ENCODE measurements around the gene CEP72.
"Not testable (repeated sequence)": the region's sequence is repeated elsewhere in the genome, so short reads cannot be mapped to it uniquely, and the experiment has no call there.

The CEP72 gene

DNA sequence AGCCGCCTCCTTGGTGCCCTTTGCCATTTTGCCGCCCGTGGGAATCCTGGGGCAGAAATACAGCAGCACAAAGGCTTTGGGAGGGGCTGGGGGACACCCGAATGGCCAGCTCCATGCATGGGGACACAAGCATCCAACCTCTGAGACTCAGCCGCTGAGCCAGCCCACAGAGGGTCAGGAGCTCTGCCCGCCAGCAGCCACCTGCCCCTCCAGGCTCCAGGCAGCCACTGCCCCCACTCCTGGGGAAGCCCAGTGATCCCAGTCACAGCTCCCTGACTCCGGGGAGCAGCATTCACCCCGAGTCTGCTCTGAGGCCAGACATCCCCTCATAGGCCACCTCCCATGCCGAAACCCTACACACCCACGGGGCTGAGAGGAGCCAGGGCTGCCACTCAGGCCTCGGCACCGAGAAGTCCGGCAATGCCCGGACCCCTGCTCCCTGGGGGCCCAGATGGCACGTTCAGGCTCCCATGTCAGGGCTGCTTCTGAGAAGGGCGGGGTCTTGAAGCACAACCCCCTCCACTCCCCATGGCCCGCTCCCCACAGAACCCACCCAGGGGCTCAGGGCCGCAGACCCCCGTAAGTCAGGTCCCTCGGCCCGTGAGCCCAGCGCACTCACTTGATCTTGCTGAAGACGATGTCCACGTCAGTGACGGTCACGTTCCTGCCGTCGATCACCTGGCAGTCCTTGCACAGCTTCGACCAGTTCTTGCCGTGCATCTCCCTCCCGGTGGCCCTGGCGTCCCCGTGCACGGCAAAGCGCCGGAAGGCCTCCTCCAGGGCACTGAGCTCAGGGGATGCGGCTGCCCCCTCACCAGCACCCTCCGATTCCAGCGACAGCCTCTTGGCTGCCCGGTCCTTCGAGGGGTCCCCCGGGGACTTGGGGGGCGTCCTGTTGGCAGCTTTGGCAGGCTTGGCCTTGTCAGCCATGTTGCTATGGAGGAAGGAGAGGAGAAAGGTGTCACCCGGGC is 65.3 kb downstream of the CEP72 start:
- TF ChIP-seq, protein P1, sequence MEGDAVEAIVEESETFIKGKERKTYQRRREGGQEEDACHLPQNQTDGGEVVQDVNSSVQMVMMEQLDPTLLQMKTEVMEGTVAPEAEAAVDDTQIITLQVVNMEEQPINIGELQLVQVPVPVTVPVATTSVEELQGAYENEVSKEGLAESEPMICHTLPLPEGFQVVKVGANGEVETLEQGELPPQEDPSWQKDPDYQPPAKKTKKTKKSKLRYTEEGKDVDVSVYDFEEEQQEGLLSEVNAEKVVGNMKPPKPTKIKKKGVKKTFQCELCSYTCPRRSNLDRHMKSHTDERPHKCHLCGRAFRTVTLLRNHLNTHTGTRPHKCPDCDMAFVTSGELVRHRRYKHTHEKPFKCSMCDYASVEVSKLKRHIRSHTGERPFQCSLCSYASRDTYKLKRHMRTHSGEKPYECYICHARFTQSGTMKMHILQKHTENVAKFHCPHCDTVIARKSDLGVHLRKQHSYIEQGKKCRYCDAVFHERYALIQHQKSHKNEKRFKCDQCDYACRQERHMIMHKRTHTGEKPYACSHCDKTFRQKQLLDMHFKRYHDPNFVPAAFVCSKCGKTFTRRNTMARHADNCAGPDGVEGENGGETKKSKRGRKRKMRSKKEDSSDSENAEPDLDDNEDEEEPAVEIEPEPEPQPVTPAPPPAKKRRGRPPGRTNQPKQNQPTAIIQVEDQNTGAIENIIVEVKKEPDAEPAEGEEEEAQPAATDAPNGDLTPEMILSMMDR (IDR thresholded peaks at IDR 0.05; ENCODE audit: low read depth, low read length, missing control alignments): no peak
- no peak overlapping the region for H3K4me3 ChIP-seq (replicated peaks; ENCODE audit: low read depth, low read length)
- DNase-seq (ENCODE audit: extremely low read depth, low read depth): no peak

- not testable (repeated sequence) for H3K4me3 ChIP-seq (replicated peaks; ENCODE audit: low read depth, low read length); DNase-seq (ENCODE audit: extremely low read depth, low read depth)
These were observed 66.4 kb downstream of the CEP72 start for GRCh38 chr5:678521-678920.

DNA sequence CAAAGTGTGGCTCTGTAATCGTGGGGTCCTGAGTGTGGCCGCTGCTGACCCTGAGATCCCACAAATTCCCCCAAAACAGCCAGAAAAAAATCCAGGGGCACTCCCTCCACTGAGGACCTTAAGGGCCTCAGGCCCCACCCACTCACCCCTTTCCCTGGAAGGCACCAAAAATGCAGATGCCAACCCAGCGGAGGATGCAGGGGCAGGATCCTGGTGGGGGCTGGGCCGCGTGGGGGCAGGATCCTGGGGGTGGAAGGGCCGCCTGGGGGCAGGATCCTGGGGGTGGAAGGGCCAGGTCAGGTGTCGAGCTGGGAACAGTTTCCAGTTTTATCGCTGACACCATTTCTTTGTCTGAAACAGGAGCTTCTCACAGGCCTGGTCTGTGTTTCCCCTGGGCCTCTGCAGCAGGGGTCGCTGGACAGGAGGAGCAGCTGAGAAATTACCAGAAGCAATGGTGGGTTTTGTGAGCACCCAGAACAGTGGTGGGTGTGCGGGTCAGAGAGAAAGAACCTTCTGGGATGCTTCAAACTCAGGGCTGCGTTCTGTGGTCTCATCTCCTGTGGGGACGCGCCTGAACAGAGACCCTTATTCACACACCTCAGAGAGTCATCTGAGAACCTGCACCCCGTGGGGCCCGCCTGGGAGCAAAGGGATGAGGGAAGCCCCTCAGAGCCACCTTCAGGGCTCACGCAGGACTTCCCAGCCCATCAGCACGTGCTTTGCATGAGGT is 67.2 kb downstream of the CEP72 start:
- DNase-seq (ENCODE audit: extremely low read depth, low read depth); H3K4me3 ChIP-seq (replicated peaks; ENCODE audit: low read depth, low read length): not testable (repeated sequence)

DNA sequence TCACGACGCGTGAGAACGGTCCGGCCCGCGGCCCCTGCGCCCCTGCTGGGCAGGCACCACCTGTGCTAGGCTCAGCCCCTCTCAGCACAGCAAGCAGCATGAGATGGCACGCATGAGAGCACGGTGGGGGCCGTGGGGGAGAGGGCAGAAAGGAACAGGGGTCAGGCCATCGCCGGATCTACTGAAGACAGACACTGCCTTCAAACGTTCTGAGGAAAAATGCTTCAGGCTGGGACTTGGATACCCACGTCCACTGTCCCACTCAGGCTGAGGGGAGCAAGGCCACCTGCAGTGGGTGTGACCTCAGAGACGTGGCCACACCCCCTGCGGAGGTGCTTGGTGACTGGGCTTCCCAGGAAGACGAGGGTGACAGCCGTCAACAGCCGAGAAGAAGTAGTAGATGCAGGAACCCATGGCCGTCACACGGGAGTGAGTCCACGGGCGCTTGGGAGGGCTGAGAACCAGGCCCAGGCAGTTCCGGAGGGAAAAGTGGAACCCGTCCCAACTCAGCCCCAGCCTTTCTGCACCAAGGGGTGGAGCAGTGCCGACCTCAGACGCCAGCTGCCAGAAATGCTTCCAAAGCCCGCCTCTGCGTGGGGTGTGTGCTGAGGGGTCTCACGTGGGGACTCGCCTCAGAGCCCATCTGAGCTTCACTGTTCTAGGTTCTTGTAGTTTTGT is 68.1 kb downstream of the CEP72 start:
- not testable (repeated sequence) for DNase-seq (ENCODE audit: extremely low read depth, low read depth); H3K4me3 ChIP-seq (replicated peaks; ENCODE audit: low read depth, low read length)

- DNase-seq (ENCODE audit: extremely low read depth, low read depth); H3K4me3 ChIP-seq (replicated peaks; ENCODE audit: low read depth, low read length): not testable (repeated sequence)
These were observed 68.7 kb downstream of the CEP72 start for GRCh38 chr5:680836-681235.

DNA sequence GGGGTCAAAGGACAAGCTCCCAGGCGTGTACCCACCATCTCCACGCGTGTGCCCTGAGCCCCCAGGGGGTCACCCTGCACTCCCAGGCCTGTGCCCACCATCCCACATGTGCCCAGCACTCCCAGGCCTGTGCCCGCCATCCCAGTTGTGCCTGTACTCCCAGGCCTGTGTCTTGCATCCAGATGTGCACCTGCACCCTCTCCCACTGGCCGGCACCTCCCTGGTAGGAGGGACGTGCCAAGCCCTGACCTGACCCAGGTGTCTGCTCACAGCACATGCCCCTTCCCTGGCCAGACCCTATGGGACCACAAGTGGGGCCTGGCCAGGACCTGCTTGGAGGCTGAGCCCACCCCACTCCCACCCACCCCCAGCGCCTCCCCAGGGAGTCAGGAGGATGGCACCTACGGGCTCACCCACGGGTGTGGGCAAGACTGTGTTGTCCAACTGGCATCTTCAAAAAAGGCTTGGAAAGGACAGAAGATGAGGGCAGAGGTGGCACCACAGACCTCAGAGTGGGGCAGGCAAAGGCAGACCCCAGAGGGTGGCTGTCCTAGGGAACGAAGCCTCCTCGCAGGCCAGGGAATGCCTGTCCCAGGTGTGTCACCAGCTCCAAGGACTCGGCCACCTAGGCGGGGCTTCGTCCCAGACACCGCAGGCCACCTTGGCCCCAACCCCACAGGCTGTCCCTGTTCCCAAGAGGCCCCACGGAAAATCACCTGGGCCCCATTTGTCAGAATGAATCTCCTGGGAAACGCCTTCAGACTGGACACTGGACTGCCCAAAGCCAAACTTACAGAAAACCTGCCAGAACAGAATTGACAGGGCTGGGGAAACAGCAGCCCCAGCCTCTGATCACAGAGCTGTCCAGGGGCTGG is 69.4 kb downstream of the CEP72 start:
- not testable (repeated sequence) for H3K4me3 ChIP-seq (replicated peaks; ENCODE audit: low read depth, low read length); DNase-seq (ENCODE audit: extremely low read depth, low read depth)

GRCh38 chr5:682216-682615 is 70.1 kb downstream of the CEP72 start:
- DNase-seq (ENCODE audit: extremely low read depth, low read depth); H3K4me3 ChIP-seq (replicated peaks; ENCODE audit: low read depth, low read length): not testable (repeated sequence)

GRCh38 chr5:682651-683358 is 70.7 kb downstream of the CEP72 start:
- not testable (repeated sequence) for DNase-seq (ENCODE audit: extremely low read depth, low read depth); H3K4me3 ChIP-seq (replicated peaks; ENCODE audit: low read depth, low read length)

- TF ChIP-seq, protein P1 (IDR thresholded peaks at IDR 0.05; ENCODE audit: low read depth, low read length, missing control alignments): no peak
- no peak overlapping the region for H3K4me3 ChIP-seq (replicated peaks; ENCODE audit: low read depth, low read length)
- DNase-seq (ENCODE audit: extremely low read depth, low read depth): no peak
These were observed 71.7 kb downstream of the CEP72 start for GRCh38 chr5:683551-684481.

Data from HFF-Myc (cell line).